ENCODE results near the gene EXOC4.
"Not testable (repeated sequence)": the region's sequence is repeated elsewhere in the genome, so short reads cannot be mapped to it uniquely, and the experiment has no call there.

EXOC4 gene

DNA sequence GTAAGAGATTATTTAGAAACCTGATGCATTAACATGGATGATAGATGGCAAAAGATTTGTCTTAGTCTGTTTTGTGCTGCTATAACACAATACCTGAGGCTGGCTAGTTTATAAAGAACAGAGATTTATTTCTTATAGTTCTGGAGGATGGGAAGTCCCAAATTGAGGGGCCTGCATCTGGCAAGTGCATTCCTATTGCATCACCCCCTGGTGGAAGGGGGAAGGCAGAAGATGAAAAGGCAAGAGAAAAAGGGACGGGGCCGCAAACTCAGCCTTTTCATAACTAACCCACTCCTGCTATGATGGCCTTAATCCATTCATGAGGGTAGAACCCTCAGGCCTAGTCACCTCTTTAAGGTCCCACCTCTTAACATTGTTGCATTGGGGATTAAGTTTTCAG lies 720.8 kb downstream of the EXOC4 start:
- DNase-seq = no peak

DNA sequence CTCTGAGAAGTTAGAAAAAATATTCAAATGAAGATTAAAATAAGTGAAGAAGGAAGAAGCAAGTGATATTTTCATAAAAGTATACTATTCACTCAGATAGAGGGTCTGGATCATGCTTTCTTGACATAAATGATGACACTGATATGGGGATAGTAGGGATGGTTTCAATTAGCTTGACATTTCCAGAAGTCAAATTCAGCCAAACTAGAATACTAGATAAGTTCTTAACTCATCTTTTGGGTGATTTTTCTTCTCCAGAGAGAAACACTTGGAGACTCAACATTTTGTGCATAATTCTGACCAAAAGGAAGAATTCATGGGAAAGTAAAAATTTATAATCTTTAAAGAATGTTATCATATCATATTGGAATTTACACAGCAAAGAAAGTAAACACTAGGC lies 722.3 kb downstream of the EXOC4 start:
- DNase-seq = no peak

DNA sequence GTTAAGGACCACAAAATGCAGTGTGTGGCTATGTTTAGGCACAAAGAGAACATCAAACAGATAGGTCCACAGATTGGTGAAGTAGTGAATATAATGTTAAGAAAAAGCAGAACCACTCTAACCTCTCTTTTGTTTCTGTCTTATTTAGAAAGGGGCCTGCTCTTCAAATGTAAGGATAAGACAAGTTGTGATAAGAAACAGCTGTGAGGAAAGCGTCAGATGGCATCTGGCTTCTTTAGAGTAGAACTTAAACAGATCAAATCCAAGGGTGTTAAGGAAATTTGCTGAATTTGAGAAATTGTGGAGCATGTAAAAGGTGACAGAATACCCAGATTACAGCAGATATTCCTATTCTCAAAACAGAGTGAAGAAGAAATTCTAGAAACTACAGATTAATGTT lies 723.3 kb downstream of the EXOC4 start:
- no peak for DNase-seq

DNA sequence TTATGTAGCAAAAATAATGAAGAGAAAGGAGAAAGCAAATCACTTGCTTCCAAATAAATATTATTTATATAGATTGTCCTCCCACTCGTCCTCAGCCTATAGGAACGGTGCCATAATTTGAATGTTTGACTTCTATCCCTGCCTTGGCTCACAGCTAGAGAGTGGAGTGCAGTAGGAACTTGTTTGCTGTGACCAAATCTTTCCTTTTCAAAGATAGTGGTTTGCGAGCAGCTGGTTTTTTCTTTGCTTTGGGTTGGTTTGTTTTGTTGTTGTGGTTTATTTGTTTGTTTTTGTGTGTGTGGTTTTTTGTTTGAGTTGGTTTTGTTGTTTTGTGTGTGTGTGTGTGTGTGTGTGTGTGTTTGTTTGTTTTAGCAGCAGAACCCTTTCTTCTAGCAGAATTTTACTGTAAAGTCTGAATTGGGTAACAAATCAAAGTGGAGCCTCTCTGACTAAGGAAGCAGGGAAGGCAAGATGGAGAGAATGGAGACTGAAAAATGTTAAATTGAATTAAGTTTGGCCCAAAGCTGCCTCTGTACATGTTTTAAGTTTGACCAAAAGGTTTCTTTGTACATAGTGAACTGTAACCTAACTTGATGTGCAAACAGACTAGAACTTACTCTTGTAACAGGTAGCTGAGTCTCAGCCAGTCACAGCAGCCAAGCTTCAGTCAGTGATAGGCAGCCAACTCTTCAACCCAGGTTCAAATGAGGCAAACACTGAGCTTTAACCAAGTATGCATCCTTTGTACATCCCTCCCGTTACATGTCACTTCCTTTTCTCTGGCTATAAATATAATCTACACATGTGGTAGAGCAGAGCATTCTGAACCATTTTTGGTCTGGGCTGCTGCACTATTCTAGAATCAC lies 724.8 kb downstream of the EXOC4 start:
- DNase-seq = no peak

DNA sequence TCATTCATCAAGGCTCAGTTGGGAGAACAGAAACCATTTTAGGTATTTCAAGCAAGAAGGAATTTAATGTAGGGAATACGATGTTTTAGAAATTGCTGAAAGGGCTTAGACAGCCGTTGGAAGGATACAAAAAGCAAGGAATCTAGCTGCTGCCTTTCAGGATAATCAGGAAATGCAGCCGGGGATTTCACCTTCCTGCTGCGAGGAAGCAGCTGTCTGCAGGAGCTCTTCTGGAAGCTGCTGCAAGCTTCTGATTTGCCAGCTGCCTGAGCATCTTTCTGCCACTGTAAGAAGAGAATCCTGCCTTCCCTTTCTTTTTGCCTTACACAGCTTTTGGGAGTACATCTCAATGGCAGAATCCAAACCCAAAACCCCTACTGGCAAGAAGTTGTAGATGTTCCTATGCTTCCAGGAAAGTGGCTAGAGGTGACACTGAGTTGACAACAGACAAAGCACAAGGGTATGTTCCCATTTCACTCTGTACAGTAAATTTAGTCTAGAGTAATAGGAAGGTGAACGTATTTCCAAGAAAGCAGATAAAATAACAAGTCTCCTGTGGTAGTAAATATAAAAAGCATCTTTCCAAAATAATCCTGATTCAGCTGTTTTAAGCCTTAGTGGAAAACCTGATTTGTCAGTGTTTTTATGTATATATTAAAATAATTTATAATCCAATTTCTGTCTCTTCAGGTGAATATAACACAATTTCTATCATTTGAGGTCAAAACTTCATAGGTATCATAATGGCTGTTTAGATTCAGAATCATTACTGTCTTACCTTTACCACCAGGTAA lies 725.8 kb downstream of the EXOC4 start:
- no peak for DNase-seq

DNA sequence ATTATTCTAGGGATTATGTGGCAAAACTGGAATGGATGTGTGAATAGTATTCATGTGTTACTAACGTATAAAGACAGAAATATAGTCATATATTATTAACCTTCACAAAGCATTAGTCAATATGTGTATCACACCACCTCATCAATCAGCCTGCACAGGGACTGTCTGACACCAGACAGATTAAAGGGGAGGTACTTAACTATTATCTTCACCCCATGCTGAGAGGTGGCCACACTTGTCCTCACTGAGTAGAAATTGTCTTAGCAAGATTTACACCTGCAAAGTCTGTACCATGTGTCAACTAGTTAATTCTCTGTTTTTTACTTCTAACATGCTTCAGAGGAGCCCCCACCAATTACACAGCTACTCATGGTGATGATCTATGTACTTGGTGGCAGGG lies 727.9 kb downstream of the EXOC4 start:
- DNase-seq = no peak

DNA sequence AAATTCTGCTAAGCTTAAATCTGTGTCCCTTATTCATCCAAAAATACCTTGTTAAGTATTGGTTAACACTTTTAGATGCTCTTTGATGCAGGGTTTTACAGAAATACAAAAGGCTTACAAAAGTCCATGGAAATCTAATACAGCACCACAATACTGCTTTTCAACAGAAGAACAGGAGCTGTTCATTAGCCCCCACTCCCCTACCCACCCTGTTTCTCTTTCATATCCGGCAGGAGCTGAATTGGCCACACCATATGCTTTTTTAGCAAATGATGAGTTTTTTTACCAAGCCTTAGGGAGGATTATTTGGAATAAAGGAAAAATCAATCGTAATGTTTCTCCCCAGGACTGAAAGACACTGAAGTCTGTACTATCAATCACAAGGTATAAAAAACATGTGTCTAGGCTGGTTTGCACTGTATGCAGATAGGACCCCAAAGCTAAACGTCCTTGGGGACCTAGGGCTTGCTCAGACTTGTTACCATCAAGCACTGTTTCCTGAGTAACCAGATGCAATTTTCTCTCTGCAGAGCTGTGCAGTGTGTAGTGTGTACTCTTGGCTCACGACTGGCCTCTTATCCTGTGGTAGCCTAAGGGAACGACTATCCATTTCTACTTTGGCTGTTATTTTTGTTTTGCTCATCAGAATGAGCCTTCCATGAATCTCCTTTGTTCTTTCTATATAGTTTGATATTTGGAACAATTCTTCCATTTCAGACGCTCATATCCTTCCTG lies 731.0 kb downstream of the EXOC4 start:
- no peak for DNase-seq

DNA sequence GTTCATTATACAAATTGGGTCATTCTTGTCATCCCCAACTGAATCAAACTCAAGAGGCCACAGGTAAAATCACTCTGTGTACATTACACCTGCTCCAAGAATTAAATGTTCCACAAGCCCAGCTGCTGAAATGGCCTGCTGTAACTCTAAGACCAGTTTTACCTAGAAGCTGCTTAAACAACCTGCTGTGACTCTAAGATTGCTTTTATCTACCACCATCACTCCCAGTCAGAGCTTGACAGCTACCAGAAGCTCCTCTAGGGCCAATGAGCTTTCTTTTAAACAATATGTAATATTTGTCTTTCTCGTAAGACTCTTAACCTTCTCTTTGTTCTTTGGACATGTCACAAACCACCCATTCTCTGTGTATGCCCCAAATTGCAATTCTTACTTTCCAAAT lies 732.4 kb downstream of the EXOC4 start:
- no peak for DNase-seq

DNA sequence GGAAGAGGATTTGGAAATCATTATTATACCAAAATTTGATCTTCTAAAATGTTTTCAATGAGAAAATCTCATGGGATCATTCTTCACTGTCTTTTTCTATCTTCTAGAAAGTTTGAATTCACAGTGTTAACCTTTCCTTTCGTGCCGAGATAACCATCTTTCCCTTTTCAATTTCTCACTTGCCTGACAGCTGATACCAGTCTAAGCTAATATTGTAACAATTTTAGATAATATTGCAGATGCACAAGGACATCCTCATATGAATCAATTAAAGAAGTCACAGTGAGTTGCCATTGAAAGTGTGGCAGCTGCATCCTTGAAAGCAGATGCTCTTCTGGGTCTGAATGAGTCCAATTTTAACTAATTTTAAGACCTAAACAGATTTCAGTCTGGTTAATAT lies 734.7 kb downstream of the EXOC4 start:
- DNase-seq = no peak

DNA sequence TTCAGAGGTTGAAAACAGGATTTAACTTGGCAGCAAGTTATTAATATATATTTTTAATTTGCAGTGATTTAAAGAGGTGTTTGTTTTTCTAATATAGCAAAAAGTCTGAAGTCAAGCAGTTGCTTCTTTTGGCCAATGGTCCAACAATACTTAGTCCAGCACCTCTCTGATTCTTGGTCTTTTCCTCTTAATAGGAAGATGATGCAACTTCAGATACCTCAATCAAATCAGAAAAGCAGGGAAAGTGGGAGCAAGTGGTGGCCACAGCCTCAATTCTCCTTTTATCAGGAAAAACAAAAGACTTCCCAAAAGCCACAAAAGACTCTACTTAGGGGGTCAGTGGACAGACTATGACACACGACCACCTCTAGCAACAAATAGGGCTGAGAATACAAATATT lies 740.7 kb downstream of the EXOC4 start:
- no peak for DNase-seq

DNA sequence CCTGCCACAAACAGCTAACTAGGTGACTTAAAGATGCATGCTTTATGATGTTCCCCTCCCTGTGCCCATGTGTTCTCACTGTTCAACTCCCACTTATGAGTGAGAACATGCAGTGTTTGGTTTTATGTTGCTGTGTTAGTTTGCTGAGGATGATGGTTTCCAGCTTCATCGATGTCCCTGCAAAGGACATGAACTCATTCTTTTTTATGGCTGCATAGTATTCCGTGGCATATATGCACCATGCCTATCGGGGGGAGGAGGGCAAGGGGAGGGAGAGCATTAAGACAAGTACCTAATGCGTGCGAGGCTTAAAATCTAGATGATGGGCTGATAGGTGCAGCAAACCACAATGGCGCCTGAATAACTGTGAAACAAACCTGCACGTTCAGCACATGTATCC lies 741.2 kb downstream of the EXOC4 start:
- DNase-seq = not testable (repeated sequence)

DNA sequence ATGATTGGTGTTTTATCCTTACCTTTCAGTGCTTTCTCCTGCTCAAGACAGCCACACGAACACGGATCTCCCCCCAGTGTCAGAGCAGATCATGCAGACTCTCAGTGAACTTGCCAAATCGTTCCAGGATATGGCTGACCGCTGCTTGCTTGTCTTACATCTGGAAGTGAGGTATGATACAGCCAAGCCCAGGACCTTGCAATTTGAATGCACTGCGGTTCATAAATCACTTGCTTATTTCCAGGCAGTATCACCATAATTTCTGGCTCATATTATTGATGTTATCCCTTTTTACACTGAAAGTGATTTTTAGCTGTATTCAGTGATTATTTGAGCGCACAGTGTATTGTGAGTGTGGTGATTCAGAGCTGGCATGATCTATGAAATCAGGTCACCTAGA lies 744.6 kb downstream of the EXOC4 start:
- DNase-seq = no peak

DNA sequence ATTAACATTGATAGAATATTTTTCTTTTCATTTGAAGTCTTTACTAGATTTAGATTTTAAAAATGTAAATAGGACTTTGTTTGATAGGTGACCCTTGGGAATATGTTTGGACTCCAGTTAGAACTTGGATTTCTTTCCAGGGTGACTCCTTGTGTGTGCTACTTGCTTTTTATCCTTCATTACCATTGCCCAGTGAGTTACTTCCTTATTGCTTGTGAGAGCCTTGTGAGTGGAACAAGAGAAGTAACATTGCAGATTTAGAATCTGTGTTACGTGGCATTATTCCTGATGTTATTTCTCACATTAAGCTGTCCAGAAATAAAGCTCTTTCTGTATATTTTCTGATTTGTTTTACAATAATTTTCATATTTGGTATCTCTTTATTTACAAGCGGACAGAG lies 746.3 kb downstream of the EXOC4 start:
- no peak for DNase-seq

DNA sequence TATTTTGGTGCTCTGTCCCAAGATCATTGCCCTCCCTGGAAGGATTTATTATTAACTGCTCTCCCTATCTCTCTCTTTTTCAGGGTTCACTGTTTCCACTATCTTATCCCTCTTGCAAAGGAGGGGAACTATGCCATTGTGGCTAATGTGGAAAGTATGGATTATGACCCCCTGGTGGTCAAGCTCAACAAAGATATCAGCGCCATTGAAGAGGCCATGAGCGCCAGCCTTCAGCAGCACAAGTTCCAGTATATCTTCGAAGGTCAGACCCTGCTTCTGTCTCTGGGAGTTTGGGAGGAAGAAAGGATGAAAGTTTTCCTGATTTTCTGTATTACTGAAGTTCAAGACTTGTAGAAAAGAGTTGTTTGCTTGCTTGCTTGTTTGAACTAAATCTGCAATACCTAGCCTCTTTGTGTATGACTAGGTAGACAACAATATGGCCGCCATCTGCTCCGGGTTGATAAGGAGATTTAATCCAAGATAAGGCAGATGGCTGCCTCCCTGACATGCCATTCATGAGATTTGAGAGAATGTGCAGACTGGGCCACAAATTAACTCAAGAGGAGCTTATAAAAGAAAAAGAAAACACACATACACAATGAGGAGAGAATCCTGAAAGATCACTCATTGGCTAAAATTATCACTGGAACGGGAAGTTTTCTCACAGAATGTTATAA lies 752.1 kb downstream of the EXOC4 start:
- DNase-seq = no peak

DNA sequence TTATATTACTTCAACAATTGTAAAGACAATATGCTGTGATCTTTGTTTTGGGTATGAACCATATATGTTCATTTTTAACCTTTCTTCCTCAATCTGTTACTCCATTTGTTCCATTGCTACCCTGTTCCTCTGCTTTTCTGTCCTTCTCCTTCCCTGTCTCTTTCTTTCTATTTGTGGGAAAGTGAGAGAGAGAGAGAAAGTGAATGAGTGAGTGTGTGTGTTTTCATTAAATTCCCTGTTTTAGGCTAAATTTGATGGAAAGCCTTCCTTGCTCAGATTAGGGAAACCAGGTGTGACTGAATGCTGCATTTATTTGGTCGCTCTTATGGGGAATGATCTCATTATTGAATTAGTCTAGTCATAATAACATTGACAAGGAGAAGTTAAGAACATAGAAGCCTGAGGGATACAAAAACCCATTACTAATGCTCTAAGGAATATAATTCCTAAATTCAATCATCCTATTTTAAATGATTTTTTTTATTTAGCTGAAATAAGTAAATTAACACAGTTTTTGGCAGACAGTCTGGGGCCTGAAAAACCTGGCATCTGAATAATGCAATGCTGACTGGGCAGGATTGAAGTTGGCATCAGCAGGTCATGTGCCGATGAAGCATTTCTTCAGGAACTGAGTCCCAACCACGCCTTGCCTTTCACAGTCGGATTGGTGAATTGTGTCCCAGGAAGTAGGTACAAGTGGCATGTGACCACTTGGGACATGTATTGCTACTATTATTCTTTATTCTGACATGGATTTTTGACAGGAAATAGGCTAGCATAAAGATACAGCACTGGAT lies 756.6 kb downstream of the EXOC4 start:
- no peak for DNase-seq

DNA sequence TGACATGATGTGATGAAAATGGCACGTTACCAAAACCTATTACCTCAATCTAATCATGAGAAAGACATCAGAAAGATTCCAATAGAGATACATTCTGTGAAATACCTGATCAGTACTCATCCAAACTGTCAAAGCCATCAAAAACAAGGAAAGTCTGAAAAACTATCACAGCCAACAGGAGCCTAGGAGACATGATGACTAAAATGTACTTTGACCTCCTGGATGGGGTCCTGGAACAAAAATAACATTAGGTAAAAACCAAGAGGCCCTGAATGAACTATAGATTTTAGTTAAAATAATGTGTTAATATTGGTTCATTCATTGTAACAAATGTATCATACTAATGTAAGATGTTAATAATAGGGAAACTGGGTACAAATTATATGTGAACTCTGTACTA lies 760.4 kb downstream of the EXOC4 start:
- DNase-seq = no peak

DNA sequence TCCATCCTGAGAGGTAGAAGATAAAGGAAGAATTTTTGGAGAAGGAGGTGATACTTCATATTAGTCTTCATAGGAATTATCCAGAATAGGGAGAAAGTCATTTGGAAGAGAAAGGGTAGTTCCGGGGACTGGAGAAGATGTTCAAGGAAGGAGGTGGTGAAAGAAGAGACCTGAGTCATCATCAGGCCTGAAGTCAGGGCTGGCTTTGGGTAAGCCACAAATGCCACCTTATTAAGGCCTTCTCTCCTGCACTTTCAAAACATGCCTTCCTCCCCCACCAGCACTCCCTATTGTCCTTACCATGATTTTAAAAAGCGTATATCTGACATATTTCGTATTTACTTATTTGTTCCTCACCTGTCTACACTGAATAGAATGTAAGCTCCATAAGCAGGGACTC lies 762.1 kb downstream of the EXOC4 start:
- no peak for DNase-seq

DNA sequence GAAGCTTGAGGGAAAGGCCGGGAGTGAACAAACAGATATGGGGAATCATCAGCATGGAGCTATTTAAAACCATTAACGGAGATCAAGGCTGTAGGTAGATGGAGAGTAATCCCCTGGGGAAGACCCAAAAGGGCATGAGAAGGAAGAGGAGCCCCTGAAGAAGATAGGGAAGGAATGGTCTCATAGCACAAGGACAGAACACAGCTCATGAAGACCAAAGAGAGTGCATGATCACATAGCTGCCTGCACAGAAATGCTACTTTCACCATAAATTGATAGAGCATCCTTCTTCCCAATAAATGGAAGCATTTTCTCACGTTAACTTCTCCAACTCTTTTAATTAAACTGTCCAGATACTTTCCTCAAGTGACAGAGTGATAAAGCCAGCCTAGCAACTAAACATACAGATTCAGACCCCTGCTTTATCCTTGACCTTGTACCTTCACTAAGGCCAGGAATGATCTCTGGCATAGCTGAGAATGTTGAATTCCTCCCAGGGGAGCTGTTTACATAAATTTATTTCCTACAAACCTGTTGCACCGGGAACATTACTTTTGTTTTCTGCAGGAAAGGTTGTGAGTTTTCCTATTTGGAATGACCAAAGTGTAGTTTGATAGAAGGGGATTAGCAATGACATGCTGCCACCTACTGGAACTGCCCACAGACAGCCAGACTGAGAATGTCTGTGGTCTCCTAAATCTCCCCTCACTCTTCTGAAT lies 763.5 kb downstream of the EXOC4 start:
- DNase-seq = no peak

DNA sequence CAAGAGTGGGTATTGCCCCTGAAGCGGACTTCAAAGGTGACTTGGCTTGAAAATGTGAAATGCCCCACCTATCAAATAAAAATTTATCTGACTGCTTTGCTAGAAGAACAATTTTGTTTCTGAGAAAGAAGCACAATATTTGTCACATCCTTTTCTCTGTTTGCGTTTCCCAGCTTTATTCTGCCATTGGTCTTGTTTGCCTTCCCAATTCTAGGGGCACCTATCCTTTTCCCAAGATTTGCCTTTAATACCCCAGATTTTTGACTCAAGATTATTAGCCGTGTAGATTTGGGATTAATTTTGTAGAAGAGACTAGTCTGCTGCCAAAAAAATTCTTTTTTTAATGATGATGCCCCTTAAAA lies 764.0 kb downstream of the EXOC4 start:
- no peak for DNase-seq

DNA sequence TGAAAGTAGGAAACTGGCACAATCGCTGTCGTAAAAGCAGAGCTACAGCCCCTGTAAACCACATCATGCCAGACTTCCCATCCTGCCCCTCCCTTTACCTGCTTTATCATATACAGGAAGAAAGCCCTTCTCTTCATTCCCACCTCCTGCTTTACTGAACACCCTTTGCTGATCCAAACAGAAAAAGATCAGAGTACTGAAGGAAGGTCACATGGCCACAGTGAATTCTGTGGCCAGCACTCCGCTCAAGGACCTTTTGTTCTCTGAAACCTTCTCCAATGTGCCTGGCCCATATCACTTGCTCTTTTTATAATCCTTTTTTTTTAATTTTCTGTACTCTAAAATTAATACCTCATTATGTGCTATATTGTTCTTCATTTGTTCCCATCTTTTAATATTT lies 765.4 kb downstream of the EXOC4 start:
- no peak for DNase-seq

DNA sequence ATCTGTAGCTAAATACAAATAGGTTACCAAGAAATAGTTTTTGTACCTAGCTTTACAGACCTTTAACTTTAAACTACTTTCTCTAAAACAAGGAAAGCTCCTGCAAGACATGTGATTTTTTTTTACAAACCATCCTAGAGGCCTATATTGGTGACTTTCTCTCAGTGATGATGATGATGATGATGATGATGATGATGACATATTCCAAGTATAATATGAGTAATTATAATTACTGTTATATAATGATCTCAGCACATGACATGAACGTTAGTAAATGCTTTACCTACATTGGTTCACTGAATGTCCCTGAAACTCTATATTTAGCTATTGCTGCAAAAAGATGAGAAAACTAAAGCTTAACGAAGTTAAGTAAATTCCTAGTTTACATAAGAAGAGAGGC lies 766.4 kb downstream of the EXOC4 start:
- DNase-seq = no peak

DNA sequence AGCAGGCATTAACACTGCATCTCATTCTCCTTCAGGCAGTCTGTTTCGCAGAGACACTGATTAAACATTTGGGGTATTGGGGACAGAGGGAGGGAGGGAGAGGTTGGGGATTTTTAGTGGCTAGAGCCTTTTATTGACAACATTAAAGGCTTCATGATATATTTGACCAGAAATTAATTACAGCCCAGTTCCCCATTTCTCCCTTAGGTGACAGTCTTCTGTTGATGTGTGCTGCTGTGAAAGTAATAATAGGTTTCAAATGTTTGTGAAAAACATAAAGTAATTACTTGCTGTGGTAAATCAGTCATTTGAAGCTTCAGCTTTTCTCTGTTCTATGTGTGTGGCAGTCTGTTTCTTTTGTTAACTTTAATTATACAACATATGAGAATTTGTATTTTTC lies 769.0 kb downstream of the EXOC4 start:
- no peak for DNase-seq
